Measurements from ENCODE around the gene TBC1D32.
"Not testable (repeated sequence)": the region's sequence is repeated elsewhere in the genome, so short reads cannot be mapped to it uniquely, and the experiment has no call there.

Gene TBC1D32

GRCh38 chr6:121344539-121344938 is 10.3 kb upstream of the TBC1D32 start:
- TF ChIP-seq POLR2A (IDR thresholded peaks at IDR 0.05; ENCODE audit: low read length) (no peak), GATA1 (IDR thresholded peaks at IDR 0.05; ENCODE audit: low read depth, low read length) (no peak)
- DNase-seq, result no peak

GRCh38 chr6:121339639-121340226 is 5.5 kb upstream of the TBC1D32 start:
- DNase-seq, result no peak
- no peak for TF ChIP-seq GATA1 (IDR thresholded peaks at IDR 0.05; ENCODE audit: low read depth, low read length)

GRCh38 chr6:121338956-121339355 is 4.7 kb upstream of the TBC1D32 start:
- TF ChIP-seq GATA1 (IDR thresholded peaks at IDR 0.05; ENCODE audit: low read depth, low read length) (no peak), POLR2A (IDR thresholded peaks at IDR 0.05; ENCODE audit: low read length) (no peak)
- DNase-seq, result no peak

GRCh38 chr6:121338366-121338765 is 4.1 kb upstream of the TBC1D32 start:
- TF ChIP-seq POLR2A (IDR thresholded peaks at IDR 0.05; ENCODE audit: low read length), result no peak
- no peak for TF ChIP-seq GATA1 (IDR thresholded peaks at IDR 0.05; ENCODE audit: low read depth, low read length)
- DNase-seq, result no peak

GRCh38 chr6:121335087-121336008 is 1.1 kb upstream of the TBC1D32 start:
- TF ChIP-seq POLR2A (IDR thresholded peaks at IDR 0.05; ENCODE audit: low read length) (no peak), GATA1 (IDR thresholded peaks at IDR 0.05; ENCODE audit: low read depth, low read length) (no peak)
- DNase-seq, result peak in 1 of 2 experiments; percentile 34

GRCh38 chr6:121333694-121334093 is 586 bp downstream of the TBC1D32 start:
- not testable (repeated sequence) for DNase-seq

- no peak for DNase-seq
- no peak for TF ChIP-seq GATA1 (IDR thresholded peaks at IDR 0.05; ENCODE audit: low read depth, low read length)
- TF ChIP-seq POLR2A (IDR thresholded peaks at IDR 0.05; ENCODE audit: low read length), result no peak
Observed at GRCh38 chr6:121333196-121333595, 1.1 kb downstream of the TBC1D32 start.

- DNase-seq, result no peak
- no peak for TF ChIP-seq GATA1 (IDR thresholded peaks at IDR 0.05; ENCODE audit: low read depth, low read length)
- no peak for TF ChIP-seq POLR2A (IDR thresholded peaks at IDR 0.05; ENCODE audit: low read length)
Observed at GRCh38 chr6:121330516-121330915, 3.8 kb downstream of the TBC1D32 start.

- no peak for TF ChIP-seq GATA1 (IDR thresholded peaks at IDR 0.05; ENCODE audit: low read depth, low read length)
- TF ChIP-seq POLR2A (IDR thresholded peaks at IDR 0.05; ENCODE audit: low read length), result no peak
Observed at GRCh38 chr6:121321282-121321681, 13.0 kb downstream of the TBC1D32 start.

GRCh38 chr6:121319603-121320002 is 14.7 kb downstream of the TBC1D32 start:
- no peak for DNase-seq
- TF ChIP-seq POLR2A (IDR thresholded peaks at IDR 0.05; ENCODE audit: low read length), result no peak
- no peak for TF ChIP-seq GATA1 (IDR thresholded peaks at IDR 0.05; ENCODE audit: low read depth, low read length)

More at GRCh38 chr6:121321282-121321681, 13.0 kb downstream of the TBC1D32 start:
- no peak for DNase-seq

- no peak for TF ChIP-seq POLR2A (IDR thresholded peaks at IDR 0.05; ENCODE audit: low read length)
- no peak for TF ChIP-seq GATA1 (IDR thresholded peaks at IDR 0.05; ENCODE audit: low read depth, low read length)
- peak; percentile 7 to 13 for DNase-seq
Observed at GRCh38 chr6:121319112-121319553, 15.1 kb downstream of the TBC1D32 start.

GRCh38 chr6:121314381-121315112 is 19.7 kb downstream of the TBC1D32 start:
- no peak for TF ChIP-seq GATA1 (IDR thresholded peaks at IDR 0.05; ENCODE audit: low read depth, low read length)
- TF ChIP-seq POLR2A (IDR thresholded peaks at IDR 0.05; ENCODE audit: low read length), result no peak
- DNase-seq, result no peak

- not testable (repeated sequence) for DNase-seq
Observed at GRCh38 chr6:121311814-121312213, 22.5 kb downstream of the TBC1D32 start.

GRCh38 chr6:121310495-121310894 is 23.8 kb downstream of the TBC1D32 start:
- TF ChIP-seq POLR2A (IDR thresholded peaks at IDR 0.05; ENCODE audit: low read length) (no peak), GATA1 (IDR thresholded peaks at IDR 0.05; ENCODE audit: low read depth, low read length) (no peak)
- DNase-seq, result no peak
